Vagina (tissue), 2 donors: ENCODE measurements around the gene SYP. TPM values are rescaled to one million over a fixed set of nuclear protein-coding genes. Genes with fewer than 3 reads are reported as not detected.

Source experiments
- DNase-seq, 2 donors: peaks; one replicate each; pipeline ENCODE4 v3.0.0-alpha.2; 2017; ENCODE audit errors: extremely low spot score in 2 of 2
- H3K27ac ChIP-seq: fragments of 200-600 bp; sonication (generic); one replicate; pipeline ENCODE4 v1.5.1; 2019
- H3K27me3 ChIP-seq: fragments of 200-600 bp; sonication (generic); one replicate; pipeline ENCODE4 v1.5.1; 2019
- H3K36me3 ChIP-seq, 2 donors: fragments of 200-600 bp; sonication (generic); one replicate each; pipeline ENCODE4 v1.5.1; 2017 to 2019
- H3K4me1 ChIP-seq: fragments of 200-600 bp; sonication (generic); one replicate; pipeline ENCODE4 v1.5.1; 2019
- H3K4me3 ChIP-seq, 2 donors: fragments of 200-600 bp; sonication (generic); 1 replicate in 1 of 2; 2 replicates in 1 of 2; pipeline ENCODE4 v1.5.1; 2016 to 2019
- H3K9me3 ChIP-seq: fragments of 200-600 bp; sonication (generic); one replicate; pipeline ENCODE4 v1.5.1; 2019
- CTCF ChIP-seq, 3 experiments: fragments of 450-650 bp in 2 of 3; fragments of 200-600 bp in 1 of 3; sonication (generic) in 1 of 3; IDR thresholded peaks; one replicate each; pipeline ENCODE4 v1.5.1; 2017 to 2019; ENCODE audit warnings: antibody characterized with exemption in 3 of 3, mild to moderate bottlenecking in 2 of 3, moderate library complexity in 2 of 3
- POLR2A ChIP-seq, 2 donors: fragments of 450-650 bp; IDR thresholded peaks; one replicate each; pipeline ENCODE4 v1.6.1; 2017; ENCODE audit warnings: antibody characterized with exemption in 2 of 2, mild to moderate bottlenecking in 2 of 2, moderate library complexity in 2 of 2
- POLR2AphosphoS5 ChIP-seq, 2 donors: sonication (generic); formaldehyde crosslinking; IDR thresholded peaks; one replicate each; pipeline ENCODE4 v1.9.0; 2017; ENCODE audit warnings: antibody characterized with exemption in 2 of 2, mild to moderate bottlenecking in 2 of 2, low read depth in 1 of 2; ENCODE audit not compliant: insufficient read depth in 1 of 2
- intact Hi-C: fragments of 100-400 bp; cut with DNase I; formaldehyde crosslinking; loops from one replicate; pipeline ENCODE4 v1.15.1; 2023
- total RNA-seq: library from RNA; depleted of rRNA; stranded (reverse); fragments of >200 nt; gene quantifications from one replicate; pipeline ENCODE4 v1.2.3, GENCODE V29; 2016

Gene SYP
- total RNA-seq, 1 donor from 2014 or later, result 11.0 TPM

- H3K4me1 ChIP-seq, result no peaks in the 10 kb centered on the region
- no peaks in the 10 kb centered on the region for H3K27me3 ChIP-seq
- no peak for TF ChIP-seq POLR2A (IDR thresholded peaks at IDR 0.05)
- TF ChIP-seq POLR2AphosphoS5 (IDR thresholded peaks at IDR 0.05; ENCODE audit: insufficient read depth in 1 of 2, low read depth in 1 of 2), result no peak
- no peak for TF ChIP-seq CTCF (IDR thresholded peaks at IDR 0.05)
- no peaks in the 10 kb centered on the region for H3K36me3 ChIP-seq
- no peak overlapping the region for H3K4me3 ChIP-seq
- intact Hi-C loops, result no loop called here
- H3K27ac ChIP-seq, result peak overlapping the region; percentile 97
- DNase-seq, result no peak
- H3K9me3 ChIP-seq, result no peaks in the 10 kb centered on the region
These were observed 35.2 kb downstream of the SYP start for GRCh38 chrX:49164589-49165360.

GRCh38 chrX:49163555-49164419 lies 36.2 kb downstream of the SYP start:
- no peaks in the 10 kb centered on the region for H3K36me3 ChIP-seq
- peak overlapping the region; percentile 97 for H3K27ac ChIP-seq
- peak overlapping the region; percentile 43 to 44 for H3K4me3 ChIP-seq
- no peaks in the 10 kb centered on the region for H3K27me3 ChIP-seq
- TF ChIP-seq POLR2AphosphoS5 (IDR thresholded peaks at IDR 0.05; ENCODE audit: insufficient read depth in 1 of 2, low read depth in 1 of 2) (peak in 1 of 2 donors; percentile 63), CTCF (IDR thresholded peaks at IDR 0.05) (peak; percentile 28 to 67 (median 48)), POLR2A (IDR thresholded peaks at IDR 0.05) (peak in 1 of 2 donors; percentile 34)
- no peak for DNase-seq
- no peaks in the 10 kb centered on the region for H3K4me1 ChIP-seq
- intact Hi-C loops, result no loop called here
- no peaks in the 10 kb centered on the region for H3K9me3 ChIP-seq

GRCh38 chrX:49162620-49163019 lies 37.4 kb downstream of the SYP start, which contains the start of gene MAGIX:
MAGIX (plus strand) TSS chrX:49162758; CDS start chrX:49162890, 132 bp downstream.
- Histone ChIP-seq H3K4me3 (peak within 1 kb of the TSS; percentile 43 to 44), H3K9me3 (no peaks in the 10 kb centered on the region), H3K4me1 (no peaks in the 10 kb centered on the region), H3K36me3 (no peaks in the 10 kb centered on the region), H3K27me3 (no peaks in the 10 kb centered on the region), H3K27ac (peak within 1 kb of the TSS; percentile 97)
- intact Hi-C loops, result no loop called here
- DNase-seq, result no peak
- no peak for TF ChIP-seq POLR2A (IDR thresholded peaks at IDR 0.05)
- TF ChIP-seq CTCF (IDR thresholded peaks at IDR 0.05), result no peak
- no peak for TF ChIP-seq POLR2AphosphoS5 (IDR thresholded peaks at IDR 0.05; ENCODE audit: insufficient read depth in 1 of 2, low read depth in 1 of 2)

- Histone ChIP-seq H3K27me3 (no peaks in the 10 kb centered on the region), H3K4me3 (no peak overlapping the region), H3K36me3 (no peaks in the 10 kb centered on the region), H3K9me3 (no peaks in the 10 kb centered on the region), H3K4me1 (no peaks in the 10 kb centered on the region), H3K27ac (no peak overlapping the region)
- no peak for TF ChIP-seq POLR2AphosphoS5 (IDR thresholded peaks at IDR 0.05; ENCODE audit: insufficient read depth in 1 of 2, low read depth in 1 of 2)
- no peak for DNase-seq
- intact Hi-C loops, result no loop called here
These were observed 38.4 kb downstream of the SYP start for GRCh38 chrX:49161632-49162031.

- intact Hi-C loops, result no loop called here
- DNase-seq, result no peak
- no peaks in the 10 kb centered on the region for H3K36me3 ChIP-seq
- no peaks in the 10 kb centered on the region for H3K4me1 ChIP-seq
- no peaks in the 10 kb centered on the region for H3K27me3 ChIP-seq
- TF ChIP-seq CTCF (IDR thresholded peaks at IDR 0.05) (no peak), POLR2AphosphoS5 (IDR thresholded peaks at IDR 0.05; ENCODE audit: insufficient read depth in 1 of 2, low read depth in 1 of 2) (no peak), POLR2A (IDR thresholded peaks at IDR 0.05) (no peak)
- no peaks in the 10 kb centered on the region for H3K9me3 ChIP-seq
- H3K27ac ChIP-seq, result no peak overlapping the region
- H3K4me3 ChIP-seq, result no peak overlapping the region
These were observed 39.1 kb downstream of the SYP start for GRCh38 chrX:49160908-49161307.
